ENCODE results near the gene RTN4R.

Gene RTN4R

GRCh38 chr22:20256551-20257211 is 11.4 kb downstream of the RTN4R start:
- TF ChIP-seq SIN3A (IDR thresholded peaks at IDR 0.05; ENCODE audit: borderline replicate concordance, insufficient read depth, low read length) (no peak), FOXP2 (optimal IDR thresholded peaks at IDR 0.05; ENCODE audit: borderline replicate concordance, extremely low read depth, extremely low read length, insufficient read depth) (no peak), TAF1 (IDR thresholded peaks at IDR 0.05; ENCODE audit: borderline replicate concordance, insufficient read depth, low read length) (no peak), POLR2AphosphoS5 (IDR thresholded peaks at IDR 0.05; ENCODE audit: low read depth, low read length) (no peak), REST (IDR thresholded peaks at IDR 0.05; ENCODE audit: insufficient read depth in 1 of 2, low read depth in 2 of 2, low read length in 2 of 2) (no peak)

GRCh38 chr22:20256027-20256426 is 12.1 kb downstream of the RTN4R start:
- no peak for TF ChIP-seq REST (IDR thresholded peaks at IDR 0.05; ENCODE audit: insufficient read depth in 1 of 2, low read depth in 2 of 2, low read length in 2 of 2)
- TF ChIP-seq TAF1 (IDR thresholded peaks at IDR 0.05; ENCODE audit: borderline replicate concordance, insufficient read depth, low read length), result no peak
- no peak for TF ChIP-seq FOXP2 (optimal IDR thresholded peaks at IDR 0.05; ENCODE audit: borderline replicate concordance, extremely low read depth, extremely low read length, insufficient read depth)
- no peak for TF ChIP-seq SIN3A (IDR thresholded peaks at IDR 0.05; ENCODE audit: borderline replicate concordance, insufficient read depth, low read length)
- TF ChIP-seq POLR2AphosphoS5 (IDR thresholded peaks at IDR 0.05; ENCODE audit: low read depth, low read length), result no peak

DNA sequence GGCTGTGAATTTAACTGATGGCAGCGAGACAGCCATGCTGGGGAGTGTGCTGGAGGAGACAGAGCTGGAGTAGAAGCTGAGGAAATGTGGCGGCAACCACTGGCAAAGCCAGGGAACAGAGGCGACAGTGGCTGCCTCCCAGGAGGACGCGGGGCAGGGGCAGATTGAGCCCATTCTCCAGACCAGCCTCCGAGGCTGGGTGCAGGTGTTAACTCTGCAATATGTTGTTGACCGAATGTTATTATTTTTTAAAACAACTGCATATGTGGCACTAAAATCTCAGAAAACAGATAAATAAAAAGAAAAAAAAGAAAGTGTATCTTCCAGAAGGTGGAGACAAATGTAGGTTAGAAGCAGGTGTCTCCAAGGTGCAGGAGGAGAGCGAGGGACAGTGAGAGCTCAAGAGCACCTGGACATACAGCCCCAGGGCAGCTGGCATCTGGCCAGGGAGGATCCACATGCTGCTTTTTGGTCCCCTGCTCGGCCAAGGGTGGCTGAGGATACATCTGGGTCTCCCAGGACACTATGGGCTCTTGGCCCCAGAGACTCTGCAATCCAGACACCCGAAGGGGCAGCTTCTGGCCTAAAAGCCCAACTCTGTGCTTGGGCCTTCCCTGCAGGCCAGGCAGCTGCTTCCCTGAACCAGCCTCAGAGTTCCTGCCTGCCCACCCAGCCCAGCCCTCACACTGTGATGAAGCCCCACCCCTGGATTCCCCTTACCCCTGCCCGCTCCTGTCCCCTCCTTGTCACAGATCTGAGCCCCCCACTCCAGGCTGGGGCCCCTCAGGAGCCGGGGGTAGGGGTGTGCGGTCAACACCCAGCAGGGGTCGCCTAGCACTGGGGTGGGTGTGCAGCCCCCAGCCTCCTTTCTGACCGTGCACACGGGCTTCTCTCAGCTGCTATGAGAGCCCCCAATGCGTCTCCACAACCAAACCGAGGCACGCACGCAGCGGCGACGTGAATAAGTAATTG is 12.9 kb downstream of the RTN4R start:
- no peak for TF ChIP-seq FOXP2 (optimal IDR thresholded peaks at IDR 0.05; ENCODE audit: borderline replicate concordance, extremely low read depth, extremely low read length, insufficient read depth)
- no peak for TF ChIP-seq REST (IDR thresholded peaks at IDR 0.05; ENCODE audit: insufficient read depth in 1 of 2, low read depth in 2 of 2, low read length in 2 of 2)
- no peak for TF ChIP-seq SIN3A (IDR thresholded peaks at IDR 0.05; ENCODE audit: borderline replicate concordance, insufficient read depth, low read length)

GRCh38 chr22:20253161-20253560 is 15.0 kb downstream of the RTN4R start:
- TF ChIP-seq FOXP2 (optimal IDR thresholded peaks at IDR 0.05; ENCODE audit: borderline replicate concordance, extremely low read depth, extremely low read length, insufficient read depth) (no peak), SIN3A (IDR thresholded peaks at IDR 0.05; ENCODE audit: borderline replicate concordance, insufficient read depth, low read length) (no peak), TAF1 (IDR thresholded peaks at IDR 0.05; ENCODE audit: borderline replicate concordance, insufficient read depth, low read length) (no peak), POLR2AphosphoS5 (IDR thresholded peaks at IDR 0.05; ENCODE audit: low read depth, low read length) (no peak), REST (IDR thresholded peaks at IDR 0.05; ENCODE audit: insufficient read depth in 1 of 2, low read depth in 2 of 2, low read length in 2 of 2) (no peak)

All from PFSK-1 (cell line).